Smooth muscle cell (in vitro differentiated cells): ENCODE measurements around the gene SIRT5. TPM values are rescaled to one million over a fixed set of nuclear protein-coding genes. Genes with fewer than 3 reads are reported as not detected.

Experiments used
- DNase-seq: peaks from one replicate; lab custom pipeline; 2025; ENCODE audit not compliant: unreplicated experiment; lab: John Stamatoyannopoulos, UW
- H2AFZ ChIP-seq: fragments of 200-600 bp; sonication (generic); 2 replicates; pipeline ENCODE4 v1.6.0; 2016; ENCODE audit warnings: antibody characterized with exemption, low read depth, mild to moderate bottlenecking
- H3F3A ChIP-seq: fragments of 200-600 bp; sonication (generic); 2 replicates; pipeline ENCODE4 v1.6.0; 2017; ENCODE audit warnings: antibody characterized with exemption, low read depth
- H3K27ac ChIP-seq: fragments of 200-600 bp; sonication (generic); 2 replicates; pipeline ENCODE4 v1.5.1; 2016; ENCODE audit warnings: low read depth, mild to moderate bottlenecking
- H3K27me3 ChIP-seq: fragments of 200-600 bp; sonication (generic); 2 replicates; pipeline ENCODE4 v1.6.1; 2016; ENCODE audit warnings: low read depth, mild to moderate bottlenecking
- H3K36me3 ChIP-seq: fragments of 200-600 bp; sonication (generic); 2 replicates; pipeline ENCODE4 v1.5.1; 2016; ENCODE audit warnings: low read depth
- H3K4me1 ChIP-seq: fragments of 200-600 bp; sonication (generic); 2 replicates; pipeline ENCODE4 v1.5.1; 2016; ENCODE audit warnings: low read depth
- H3K4me2 ChIP-seq: fragments of 200-600 bp; sonication (generic); 2 replicates; pipeline ENCODE4 v1.6.0; 2016; ENCODE audit warnings: mild to moderate bottlenecking
- H3K4me3 ChIP-seq: fragments of 200-600 bp; sonication (generic); 2 replicates; pipeline ENCODE4 v1.5.1; 2016; ENCODE audit warnings: mild to moderate bottlenecking
- H3K79me2 ChIP-seq: fragments of 200-600 bp; sonication (generic); 2 replicates; pipeline ENCODE4 v1.6.0; 2016; ENCODE audit warnings: low read depth, mild to moderate bottlenecking
- H3K9ac ChIP-seq: fragments of 200-600 bp; sonication (generic); 2 replicates; pipeline ENCODE4 v1.6.0; 2016; ENCODE audit warnings: low read depth
- H3K9me3 ChIP-seq: fragments of 200-600 bp; sonication (generic); replicated peaks from 2 replicates; pipeline ENCODE4 v1.5.1; 2016; ENCODE audit warnings: low read depth
- H4K20me1 ChIP-seq: fragments of 200-600 bp; sonication (generic); 2 replicates; pipeline ENCODE4 v1.6.0; 2016; ENCODE audit warnings: low read depth
- CTCF ChIP-seq: fragments of 200-600 bp; sonication (generic); IDR thresholded peaks from 2 replicates; pipeline ENCODE4 v1.5.1; 2017; ENCODE audit warnings: borderline replicate concordance, mild to moderate bottlenecking, antibody characterized with exemption; ENCODE audit not compliant: insufficient read depth, poor library complexity, severe bottlenecking
- WGBS: methylation state at CpG from one replicate; pipeline ENCODE4 v1.1.7; 2016; ENCODE audit warnings: low lambda C conversion rate; 5-methylcytosine and 5-hydroxymethylcytosine counted together
- polyA plus RNA-seq: library from polyadenylated mRNA; unstranded; fragments of >200 nt; fragmentation: Nextera tagmentation; extraction: Ambion mirVana; gene quantifications from 2 replicates; pipeline ENCODE4 v1.2.1, GENCODE V29; 2016
- total RNA-seq: library from RNA; depleted of rRNA; stranded (reverse); fragments of >200 nt; gene quantifications from 2 replicates; pipeline ENCODE4 v1.2.3, GENCODE V29; 2014

The SIRT5 gene
- total and polyA plus RNA-seq, 2 experiments from 2014 or later: 5.2 to 5.5 TPM

GRCh38 chr6:13663986-13664385, 89.6 kb downstream of the SIRT5 start:
- 95% methylated on average over 4 of the region's 4 CpGs for WGBS
- Histone ChIP-seq H3F3A (no peaks in the 10 kb centered on the region), H3K4me2 (no peak overlapping the region), H3K27ac (no peak overlapping the region), H3K4me1 (peaks cover 24% of the 10 kb centered on the region), H3K79me2 (peaks cover 98% of the 10 kb centered on the region), H3K4me3 (no peak overlapping the region), H3K9ac (no peak overlapping the region), H2AFZ (no peak overlapping the region), H3K36me3 (no peaks in the 10 kb centered on the region), H3K27me3 (no peaks in the 10 kb centered on the region), H4K20me1 (peaks cover 100% of the 10 kb centered on the region), H3K9me3 (no peaks in the 10 kb centered on the region)
- DNase-seq: no peak
- TF ChIP-seq CTCF: no peak

Other genes with a start within 250 kb of the SIRT5 start
- gene TBC1D7, start 246.1 kb upstream of the SIRT5 start, total RNA-seq: 19.6 and 21.1 TPM in 2 replicates
- gene TBC1D7, start 246.1 kb upstream of the SIRT5 start, polyA plus RNA-seq: 29.5 and 39.6 TPM in 2 replicates
- 9.6 and 10.0 TPM in 2 replicates for gene GFOD1, start 87.0 kb upstream of the SIRT5 start, total RNA-seq
- gene GFOD1, start 87.0 kb upstream of the SIRT5 start, polyA plus RNA-seq: 11.8 and 14.0 TPM in 2 replicates
- gene NOL7, start 40.7 kb downstream of the SIRT5 start, total RNA-seq: 97.3 and 120 TPM in 2 replicates
- 104 and 132 TPM in 2 replicates for gene NOL7, start 40.7 kb downstream of the SIRT5 start, polyA plus RNA-seq
- gene RANBP9, start 137.2 kb downstream of the SIRT5 start, total RNA-seq: 40.9 and 50.3 TPM in 2 replicates
- 26.9 and 29.5 TPM in 2 replicates for gene RANBP9, start 137.2 kb downstream of the SIRT5 start, polyA plus RNA-seq
- 11.3 and 12.9 TPM in 2 replicates for gene MCUR1, start 240.0 kb downstream of the SIRT5 start, total RNA-seq
- gene MCUR1, start 240.0 kb downstream of the SIRT5 start, polyA plus RNA-seq: 23.4 and 25.5 TPM in 2 replicates